Measurements from ENCODE around the gene ATG10.
"Not testable (repeated sequence)": the region's sequence is repeated elsewhere in the genome, so short reads cannot be mapped to it uniquely, and the experiment has no call there.

ATG10 gene

DNA sequence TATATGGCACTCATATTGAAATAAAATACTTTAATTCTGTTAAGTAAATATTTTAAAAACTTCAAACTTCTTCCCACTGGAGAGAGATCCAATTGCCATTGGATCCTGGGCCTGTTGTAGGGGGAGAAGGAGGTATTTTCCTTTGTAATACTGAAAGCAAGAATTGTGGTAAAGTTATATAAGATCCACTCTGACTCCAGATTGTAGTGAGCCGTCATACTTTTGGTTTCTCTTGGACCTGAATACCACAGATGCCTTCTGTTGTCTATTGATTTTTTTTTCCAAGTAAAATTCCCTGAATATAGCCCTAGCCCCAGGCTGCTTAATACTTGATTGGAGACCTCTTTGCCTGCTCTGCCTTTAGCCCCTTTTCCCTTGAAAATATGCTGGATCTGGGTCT lies 86.9 kb downstream of the ATG10 start:
- DNase-seq = no peak

GRCh38 chr5:82066791-82067190 lies 95.0 kb downstream of the ATG10 start:
- no peak for DNase-seq

GRCh38 chr5:82068042-82068441 lies 96.2 kb downstream of the ATG10 start:
- not testable (repeated sequence) for DNase-seq

- no peak for DNase-seq
Observed at GRCh38 chr5:82068723-82069122, 96.9 kb downstream of the ATG10 start.

DNA sequence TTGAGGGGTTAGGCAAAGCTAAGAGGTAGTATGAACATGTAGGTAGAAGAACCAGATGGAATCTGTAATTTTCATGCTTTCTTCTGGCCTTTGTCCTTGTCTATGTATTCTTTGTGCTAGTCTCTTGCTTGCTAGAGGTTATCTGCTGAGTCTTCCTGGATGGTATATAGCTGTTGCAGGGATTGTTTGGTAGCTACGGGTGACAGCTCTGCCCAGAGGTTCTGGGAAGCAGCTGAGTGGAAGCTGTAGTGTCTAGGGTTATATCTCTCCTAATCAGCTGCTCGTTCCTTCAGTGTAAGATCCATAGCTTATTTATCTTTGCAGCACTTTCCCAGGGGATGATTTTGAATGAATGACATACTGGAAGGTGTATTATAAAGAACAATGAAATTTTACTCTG lies 100.3 kb downstream of the ATG10 start:
- no peak for DNase-seq

DNA sequence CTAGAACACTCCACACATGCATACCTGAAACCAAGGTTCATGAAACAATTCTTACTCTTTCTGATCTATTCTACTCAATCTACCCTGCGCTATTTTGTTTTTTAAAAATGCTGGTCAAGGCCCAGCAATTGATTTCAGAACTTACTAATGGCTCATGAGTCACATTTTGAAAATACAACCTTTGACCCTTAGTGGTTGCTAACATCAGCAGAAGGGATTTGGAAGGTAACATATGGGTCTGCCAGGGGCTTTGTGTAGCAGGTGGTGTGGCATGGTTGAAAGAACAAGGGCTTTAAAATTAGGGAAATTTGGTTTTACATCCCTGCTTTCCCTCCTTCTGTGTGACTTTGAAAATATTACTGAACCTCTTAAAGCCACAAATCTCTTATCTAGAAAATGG lies 101.4 kb downstream of the ATG10 start:
- no peak for DNase-seq

- no peak for DNase-seq
Observed at GRCh38 chr5:82074950-82075349, 103.1 kb downstream of the ATG10 start.

GRCh38 chr5:82077496-82077895 lies 105.7 kb downstream of the ATG10 start:
- no peak for DNase-seq

DNA sequence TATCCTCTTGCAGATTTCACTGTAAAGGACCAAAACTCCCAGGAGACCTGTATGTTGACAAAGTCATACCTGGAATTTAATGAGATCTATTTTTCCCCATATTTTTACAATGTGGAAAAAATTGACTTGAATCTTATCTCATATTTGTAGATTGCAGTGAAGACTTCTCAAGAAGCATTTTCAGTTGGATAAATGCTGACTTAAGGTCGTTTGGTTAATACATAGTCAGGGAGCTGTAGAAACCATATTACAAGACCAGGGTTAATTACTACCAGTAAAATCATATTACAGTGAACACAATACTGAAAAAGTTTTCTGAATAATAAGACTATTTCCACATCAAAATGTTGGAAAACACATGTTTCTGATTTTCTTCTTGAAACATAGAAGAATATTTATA lies 119.8 kb downstream of the ATG10 start:
- DNase-seq = no peak

DNA sequence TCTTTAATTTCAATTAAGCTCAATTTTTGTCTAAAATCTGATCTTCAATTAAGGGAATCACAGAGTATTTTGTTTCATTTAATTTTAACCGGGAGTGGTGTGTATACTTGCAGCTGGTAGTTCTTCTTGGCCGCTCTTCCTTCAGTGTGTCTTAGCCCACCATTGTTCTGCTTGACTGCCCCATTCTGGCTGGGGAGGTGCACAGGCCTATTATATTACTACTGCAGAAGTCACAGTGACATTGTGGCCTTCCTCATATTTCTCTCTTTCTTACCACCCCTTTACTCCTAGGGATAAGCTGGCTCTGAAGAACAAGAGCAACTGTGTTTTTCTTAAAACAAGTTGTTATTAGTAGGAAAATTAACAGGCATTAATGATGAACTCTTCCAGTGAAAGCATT lies 123.7 kb downstream of the ATG10 start:
- DNase-seq = no peak

GRCh38 chr5:82096249-82096648 lies 124.4 kb downstream of the ATG10 start:
- DNase-seq = no peak

GRCh38 chr5:82100303-82101077 lies 128.7 kb downstream of the ATG10 start:
- no peak for DNase-seq

GRCh38 chr5:82104872-82105271 lies 133.0 kb downstream of the ATG10 start:
- DNase-seq = no peak

DNA sequence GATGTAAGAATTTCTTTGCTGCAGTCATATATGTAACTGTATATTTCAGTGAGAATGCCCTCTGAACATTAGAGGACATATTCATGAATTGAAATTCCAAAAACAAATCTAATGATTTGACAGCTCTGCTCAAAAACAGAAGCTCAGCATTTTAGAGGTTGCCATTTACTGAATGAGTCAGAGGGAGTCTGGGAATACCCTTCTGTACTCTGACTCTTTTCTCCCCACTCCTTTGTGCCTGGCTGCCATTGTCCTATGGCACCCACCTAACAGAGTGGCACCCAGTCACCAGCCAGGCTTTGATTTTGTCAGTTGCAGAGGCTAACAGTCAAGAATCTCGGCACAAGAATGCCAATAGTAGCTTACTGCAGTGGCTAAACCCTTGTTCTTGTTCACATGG lies 133.6 kb downstream of the ATG10 start:
- no peak for DNase-seq

DNA sequence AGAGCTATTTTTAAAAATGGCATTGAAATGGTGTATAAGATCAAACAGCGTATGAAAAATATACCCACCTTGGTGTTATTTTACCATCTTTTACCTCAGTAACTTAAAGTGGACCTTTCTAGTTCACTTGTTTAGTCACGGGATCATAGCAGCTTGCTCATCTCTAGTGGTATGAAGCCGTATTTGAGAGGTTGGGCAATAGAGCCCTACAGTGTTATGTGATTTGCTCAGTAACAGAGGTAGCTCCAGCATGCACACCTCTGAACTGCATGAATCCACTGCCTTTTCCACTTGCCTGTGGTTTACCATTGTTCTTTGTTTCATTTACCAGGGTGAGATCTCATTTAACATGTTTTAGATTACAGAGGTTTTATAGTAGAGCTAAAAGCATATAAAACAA lies 134.4 kb downstream of the ATG10 start:
- no peak for DNase-seq

- DNase-seq = no peak
Observed at GRCh38 chr5:82106756-82107155, 134.9 kb downstream of the ATG10 start.

- DNase-seq = no peak
Observed at GRCh38 chr5:82107267-82107666, 135.4 kb downstream of the ATG10 start.

DNA sequence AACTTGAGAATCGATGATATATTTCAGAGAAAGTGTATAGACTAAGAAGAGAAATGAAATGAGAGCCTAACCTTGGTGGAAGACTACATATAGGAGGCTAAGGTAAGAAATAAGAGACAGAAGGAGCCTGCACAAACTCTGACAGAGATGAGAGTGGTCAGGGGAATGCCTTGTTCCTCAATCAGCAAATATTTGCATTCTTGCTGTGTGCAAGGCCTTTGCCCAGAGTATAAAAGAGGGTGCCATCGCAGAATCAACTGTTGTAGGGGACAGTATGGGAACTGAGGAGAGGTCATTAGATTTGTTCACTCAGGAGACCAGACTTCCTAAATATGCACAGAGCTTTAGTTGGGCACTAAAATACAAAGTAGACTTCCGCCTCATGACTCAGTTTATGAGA lies 137.2 kb downstream of the ATG10 start:
- no peak for DNase-seq

DNA sequence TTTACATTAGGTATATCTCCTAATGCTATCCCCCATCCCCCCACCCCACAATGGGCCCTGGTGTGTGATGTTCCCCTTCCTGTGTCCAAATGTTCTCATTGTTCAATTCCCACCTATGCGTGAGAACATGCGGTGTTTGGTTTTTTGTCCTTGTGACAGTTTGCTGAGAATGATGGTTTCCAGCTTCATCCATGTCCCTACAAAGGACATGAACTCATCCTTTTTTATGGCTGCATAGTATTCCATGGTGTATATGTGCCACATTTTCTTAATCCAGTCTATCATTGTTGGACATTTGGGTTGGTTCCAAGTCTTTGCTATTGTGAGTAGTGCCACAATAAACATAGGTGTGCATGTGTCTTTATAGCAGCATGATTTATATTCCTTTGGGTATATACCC lies 138.1 kb downstream of the ATG10 start:
- DNase-seq = not testable (repeated sequence)

DNA sequence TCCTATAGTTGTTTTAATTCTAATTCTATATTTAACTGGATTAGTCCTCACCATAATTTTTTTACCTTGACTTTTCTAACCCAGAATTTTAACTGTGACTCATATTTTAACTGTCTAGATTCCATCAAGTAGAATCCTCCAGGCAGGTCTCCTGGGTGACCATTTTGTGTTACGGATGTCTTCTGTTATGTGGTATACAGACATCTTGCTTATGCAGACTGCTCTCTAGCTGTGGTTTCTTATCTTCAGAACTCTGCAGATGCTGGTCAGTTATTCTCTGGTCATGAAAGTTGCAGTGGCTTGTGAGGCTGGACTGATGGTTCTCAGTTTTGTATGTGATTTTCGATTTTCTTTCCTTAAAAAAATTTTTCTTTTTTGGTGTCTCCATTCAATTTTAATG lies 139.4 kb downstream of the ATG10 start:
- no peak for DNase-seq

- no peak for DNase-seq
Observed at GRCh38 chr5:82115858-82116257, 144.0 kb downstream of the ATG10 start.

GRCh38 chr5:82119889-82120288 lies 148.1 kb downstream of the ATG10 start:
- DNase-seq = no peak

- DNase-seq = no peak
Observed at GRCh38 chr5:82129723-82130285, 158.0 kb downstream of the ATG10 start.

DNA sequence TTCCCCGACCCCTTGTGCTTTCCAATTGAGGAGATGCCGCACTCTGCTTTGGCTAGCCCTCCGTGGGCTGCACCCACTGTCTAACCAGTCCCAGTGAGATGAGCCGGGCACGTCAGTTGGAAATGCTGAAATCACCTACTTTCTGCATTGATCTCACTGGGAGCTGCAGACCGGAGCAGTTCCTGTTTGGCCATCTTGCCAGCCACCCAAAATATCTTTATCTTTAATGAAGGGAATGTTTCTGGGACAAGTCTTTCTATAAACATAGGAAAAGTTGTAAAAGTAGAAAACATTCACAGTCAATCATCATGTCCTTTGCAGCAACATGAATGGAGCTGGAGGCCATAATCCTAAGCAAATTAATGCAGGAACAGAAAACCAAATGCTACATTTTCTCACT lies 158.8 kb downstream of the ATG10 start:
- no peak for DNase-seq

- DNase-seq = no peak
Observed at GRCh38 chr5:82137205-82137604, 165.4 kb downstream of the ATG10 start.

Measured in activated gamma-delta T cell (primary cell).